H1 (cell line): ENCODE data around the gene RHBDD1. TPM values are rescaled to one million over a fixed set of nuclear protein-coding genes. Genes with fewer than 3 reads are reported as not detected.

Experiments
- CTCF ChIA-PET: fragments of 300-600 bp; sonication (Branson Sonifier 250); formaldehyde crosslinking; loops from one replicate; lab custom pipeline; 2021; ENCODE audit not compliant: partially characterized antibody; lab: Charles Lee
- POLR2A ChIA-PET: fragments of 300-600 bp; sonication (Branson Sonifier 250); formaldehyde crosslinking; loops from one replicate; lab custom pipeline; 2021; ENCODE audit warnings: inconsistent platforms; ENCODE audit not compliant: partially characterized antibody; lab: Charles Lee
- DNase-seq, 2 experiments: peaks; one replicate each; pipeline versions ENCODE4 v3.0.0 to v3.0.0-alpha.2; 2010 to 2022; ENCODE audit warnings: low spot score in 2 of 2, low read depth in 1 of 2, mixed read lengths in 1 of 2
- FAIRE-seq: peaks from 2 replicates; lab custom pipeline; 2011; peaks lifted over from hg19 to GRCh38; lab: Jason Lieb, UNC
- H2AFZ ChIP-seq: 2 replicates; pipeline ENCODE4 v1.8.1; 2012; ENCODE audit warnings: low read length, inconsistent platforms
- H2AK5ac ChIP-seq: 2 replicates; pipeline ENCODE4 v1.6.1; 2013; ENCODE audit warnings: low read depth, low read length
- H2BK120ac ChIP-seq: replicated peaks from 2 replicates; pipeline ENCODE3; 2013; ENCODE audit warnings: low read depth, low read length, inconsistent platforms
- H2BK12ac ChIP-seq: 2 replicates; pipeline ENCODE4 v1.6.1; 2013; ENCODE audit warnings: low read depth, low read length
- H2BK15ac ChIP-seq: 2 replicates; pipeline ENCODE4 v1.6.1; 2013; ENCODE audit warnings: low read length
- H2BK20ac ChIP-seq: 2 replicates; pipeline ENCODE4 v1.6.1; 2013; ENCODE audit warnings: low read length
- H2BK5ac ChIP-seq: 2 replicates; pipeline ENCODE4 v1.6.1; 2013; ENCODE audit warnings: low read depth, low read length
- H3K14ac ChIP-seq: 2 replicates; pipeline ENCODE4 v1.6.1; 2013; ENCODE audit warnings: inconsistent platforms; ENCODE audit not compliant: insufficient read length
- H3K18ac ChIP-seq: 2 replicates; pipeline ENCODE4 v1.6.1; 2013; ENCODE audit warnings: low read length; ENCODE audit errors: extremely low read depth
- H3K23ac ChIP-seq: 2 replicates; pipeline ENCODE4 v1.6.1; 2013; ENCODE audit warnings: inconsistent platforms; ENCODE audit not compliant: insufficient read length
- H3K23me2 ChIP-seq: 2 replicates; pipeline ENCODE4 v1.6.1; 2013; ENCODE audit warnings: low read depth, low read length
- H3K27ac ChIP-seq: 2 replicates; pipeline ENCODE4 v1.6.1; 2011; ENCODE audit warnings: low read depth, low read length, inconsistent platforms
- H3K27me3 ChIP-seq, 4 experiments: replicated peaks in 1 of 4; 1 replicate in 1 of 4; 2 replicates in 3 of 4; pipeline versions ENCODE4 v1.6.1 to v1.8.1; 2011 to 2013; ENCODE audit warnings: low read length in 3 of 4, mild to moderate bottlenecking in 3 of 4, inconsistent platforms in 2 of 4, mixed read lengths in 2 of 4, moderate library complexity in 1 of 4; ENCODE audit not compliant: control insufficient read depth in 3 of 4, insufficient read depth in 3 of 4; ENCODE audit errors: extremely low read depth in 1 of 4
- H3K36me3 ChIP-seq, 4 experiments: 2 replicates each; pipeline versions ENCODE4 v1.6.1 to v1.8.1; 2011 to 2013; ENCODE audit warnings: mild to moderate bottlenecking in 4 of 4, low read length in 3 of 4, moderate library complexity in 2 of 4, control low read depth in 1 of 4, inconsistent platforms in 1 of 4; ENCODE audit not compliant: insufficient read depth in 4 of 4, control insufficient read depth in 2 of 4
- H3K4ac ChIP-seq: replicated peaks from 2 replicates; pipeline ENCODE3; 2013; ENCODE audit warnings: low read length, low read depth, mixed read lengths, inconsistent platforms; ENCODE audit not compliant: insufficient read length
- H3K4me1 ChIP-seq, 4 experiments: replicated peaks in 1 of 4; 1 replicate in 1 of 4; 2 replicates in 3 of 4; pipeline versions ENCODE4 v1.6.1 to v1.8.1; 2011 to 2013; ENCODE audit warnings: low read length in 3 of 4, inconsistent platforms in 2 of 4, mixed read lengths in 1 of 4; ENCODE audit not compliant: insufficient read depth in 4 of 4, control insufficient read depth in 3 of 4
- H3K4me2 ChIP-seq, 2 experiments: 2 replicates each; pipeline versions ENCODE4 v1.6.1 to v1.8.1; 2011 to 2013; ENCODE audit warnings: low read depth in 2 of 2, low read length in 2 of 2, control low read depth in 1 of 2, inconsistent platforms in 1 of 2, mild to moderate bottlenecking in 1 of 2; ENCODE audit not compliant: insufficient read depth in 1 of 2
- H3K4me3 ChIP-seq, 4 experiments: fragments of 200-600, 300-600 bp in 1 of 4; sonication (generic), shearing (Covaris generic), sonication (Bioruptor Twin) in 1 of 4; 2 replicates each; pipeline versions ENCODE4 v1.5.1 to v1.8.1; 2011 to 2016; ENCODE audit warnings: low read length in 4 of 4, low read depth in 3 of 4, control low read depth in 2 of 4, inconsistent platforms in 2 of 4, mild to moderate bottlenecking in 2 of 4, mixed read lengths in 1 of 4, moderate library complexity in 1 of 4; ENCODE audit not compliant: insufficient read depth in 2 of 4; ENCODE audit errors: extremely low read depth in 1 of 4
- H3K56ac ChIP-seq: replicated peaks from 2 replicates; pipeline ENCODE3; 2013; ENCODE audit warnings: low read depth, mild to moderate bottlenecking, mixed read lengths, low read length, inconsistent platforms; ENCODE audit not compliant: insufficient read length
- H3K79me1 ChIP-seq: 2 replicates; pipeline ENCODE4 v1.6.1; 2013; ENCODE audit warnings: low read depth, low read length, control low read depth
- H3K79me2 ChIP-seq, 2 experiments: 2 replicates each; pipeline versions ENCODE4 v1.6.1 to v1.8.1; 2012 to 2013; ENCODE audit warnings: low read length in 2 of 2, mild to moderate bottlenecking in 2 of 2, inconsistent platforms in 1 of 2; ENCODE audit not compliant: insufficient read depth in 2 of 2, control insufficient read depth in 1 of 2
- H3K9ac ChIP-seq, 4 experiments: replicated peaks in 1 of 4; 1 replicate in 1 of 4; 2 replicates in 3 of 4; pipeline versions ENCODE4 v1.6.1 to v1.8.1; 2011 to 2013; ENCODE audit warnings: low read depth in 3 of 4, low read length in 3 of 4, control low read depth in 2 of 4, mild to moderate bottlenecking in 2 of 4, moderate library complexity in 2 of 4, inconsistent platforms in 1 of 4; ENCODE audit errors: extremely low read depth in 1 of 4
- H3K9me3 ChIP-seq, 2 experiments: 2 replicates each; pipeline versions ENCODE4 v1.6.1 to v1.8.1; 2012 to 2013; ENCODE audit warnings: mild to moderate bottlenecking in 2 of 2, moderate library complexity in 2 of 2, control low read depth in 1 of 2, inconsistent platforms in 1 of 2, low read depth in 1 of 2, low read length in 1 of 2, mixed read lengths in 1 of 2; ENCODE audit not compliant: insufficient read depth in 2 of 2
- H4K20me1 ChIP-seq, 2 experiments: replicated peaks in 1 of 2; 2 replicates each; pipeline versions ENCODE3 to v1.8.1; 2011 to 2013; ENCODE audit warnings: inconsistent platforms in 2 of 2, low read length in 2 of 2, mild to moderate bottlenecking in 1 of 2; ENCODE audit not compliant: insufficient read depth in 2 of 2, control insufficient read depth in 1 of 2
- H4K5ac ChIP-seq: 2 replicates; pipeline ENCODE4 v1.6.1; 2013; ENCODE audit warnings: low read length, low read depth, mixed read lengths, inconsistent platforms; ENCODE audit not compliant: insufficient read length
- H4K8ac ChIP-seq: 2 replicates; pipeline ENCODE4 v1.8.0; 2013; ENCODE audit warnings: mild to moderate bottlenecking, moderate library complexity, low read length, inconsistent platforms; ENCODE audit not compliant: insufficient read depth; ENCODE audit errors: extremely low read depth
- H4K91ac ChIP-seq: replicated peaks from 2 replicates; pipeline ENCODE3; 2013; ENCODE audit warnings: low read length, mixed read lengths, inconsistent platforms; ENCODE audit not compliant: insufficient read length
- ATF2 ChIP-seq: IDR thresholded peaks from 2 replicates; pipeline ENCODE4 v1.6.1; 2012; ENCODE audit warnings: low read length, inconsistent platforms
- BACH1 ChIP-seq: IDR thresholded peaks from 2 replicates; pipeline ENCODE4 v1.6.1; 2012; ENCODE audit warnings: low read length, improper control_type of control experiment
- BCL11A ChIP-seq, 2 experiments: IDR thresholded peaks; one replicate each; pipeline ENCODE4 v1.6.1; 2011; ENCODE audit warnings: low read depth in 2 of 2, low read length in 2 of 2, mild to moderate bottlenecking in 2 of 2
- MAFK ChIP-seq: IDR thresholded peaks from 2 replicates; pipeline ENCODE4 v1.6.1; 2012; ENCODE audit warnings: low read depth, mild to moderate bottlenecking, improper control_type of control experiment, low read length
- RFX5 ChIP-seq: IDR thresholded peaks from 2 replicates; pipeline ENCODE4 v1.6.1; 2011; ENCODE audit warnings: low read depth, low read length, improper control_type of control experiment, borderline replicate concordance
- SIRT6 ChIP-seq: IDR thresholded peaks from one replicate; pipeline ENCODE4 v1.7.1; 2012; ENCODE audit warnings: low read length, inconsistent platforms
- SRF ChIP-seq: IDR thresholded peaks from 2 replicates; pipeline ENCODE4 v1.6.1; 2011; ENCODE audit warnings: mild to moderate bottlenecking, low read depth, low read length, moderate library complexity
- TBP ChIP-seq: IDR thresholded peaks from 2 replicates; pipeline ENCODE4 v1.6.1; 2011; ENCODE audit warnings: low read depth, low read length, improper control_type of control experiment
- WGBS, 2 experiments: shearing (Covaris generic) in 1 of 2; methylation state at CpG; one replicate each; pipeline versions ENCODE4 v1.1.6 to v1.1.7; 2013 to 2015; ENCODE audit warnings: low lambda C conversion rate in 2 of 2, mixed read lengths in 2 of 2, inconsistent platforms in 1 of 2, low coverage in 1 of 2, missing lambda C conversion rate in 1 of 2; ENCODE audit not compliant: insufficient replicate concordance in 2 of 2, insufficient coverage in 1 of 2, insufficient read length in 1 of 2; ENCODE audit errors: extremely low coverage in 1 of 2, missing lambda C conversion rate in 1 of 2; 5-methylcytosine and 5-hydroxymethylcytosine counted together
- polyA plus RNA-seq, 7 experiments: library from polyadenylated mRNA; depleted of rRNA in 3 of 7; stranded (reverse) in 5 of 7; unstranded in 2 of 7; fragments of >200 nt in 5 of 7; fragments of 200-250 nt in 2 of 7; gene quantifications; 1 replicate in 5 of 7; 2 replicates in 1 of 7; 4 replicates in 1 of 7; pipeline versions ENCODE4 v1.2.1 to v1.2.3, GENCODE V29; 2011 to 2013; ENCODE audit warnings: missing spikeins in 2 of 7, mixed read lengths in 2 of 7
- total RNA-seq: library from RNA; stranded (reverse); fragmentation: NEBNext Ultra II Directional; extraction: Animal tissue kit (Norgen Biotek cat#: 25700); gene quantifications from 2 replicates; pipeline ENCODE4 v1.2.1, GENCODE V29; 2021

RHBDD1 gene
- total and polyA plus RNA-seq, 2 of the 8 experiments (the other 6 are each of a cell fraction or from before 2014, with no cell fraction given): 10.5 to 23.1 TPM

DNA sequence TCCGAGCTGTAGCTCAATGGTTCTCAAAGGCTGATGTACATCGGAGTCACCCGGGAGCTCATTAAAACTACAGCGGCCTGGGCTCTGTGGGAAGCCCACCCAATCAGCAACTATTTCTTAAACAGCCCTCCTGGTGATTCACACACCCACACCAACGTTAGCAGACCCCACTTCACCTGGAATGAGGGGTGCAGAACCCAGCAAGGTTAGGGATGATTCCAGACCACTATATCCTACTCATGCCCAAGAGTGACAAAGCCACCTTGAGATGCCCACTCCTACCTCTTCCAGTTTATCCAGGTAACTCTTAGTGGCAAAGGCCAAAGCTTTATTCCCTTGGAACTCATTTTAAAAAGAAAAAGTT is 149.7 kb downstream of the RHBDD1 start:
- Histone ChIP-seq H2AK5ac (no peak overlapping the region), H2BK12ac (no peak overlapping the region), H3K14ac (no peak overlapping the region), H4K5ac (no peak overlapping the region), H2BK20ac (no peak overlapping the region), H3K18ac (no peak overlapping the region), H3K23me2 (no peaks in the 10 kb centered on the region), H2BK120ac (no peak overlapping the region), H4K20me1 (peaks cover 0 to 2% of the 10 kb centered on the region in 2 experiments), H3K4me2 (no peak overlapping the region), H3K56ac (no peak overlapping the region), H2AFZ (no peak overlapping the region), H3K9ac (no peak overlapping the region), H4K8ac (no peak overlapping the region), H3K27ac (no peak overlapping the region), H3K36me3 (no peaks in the 10 kb centered on the region; a peak in 1 of 8 replicates), H3K4me1 (peaks cover 0 to 9% (median 0%) of the 10 kb centered on the region in 4 experiments; a peak in 1 of 7 replicates), H3K4me3 (no peak overlapping the region), H3K4ac (no peak overlapping the region), H3K9me3 (no peaks in the 10 kb centered on the region), H2BK5ac (no peak overlapping the region), H3K79me1 (no peaks in the 10 kb centered on the region), H2BK15ac (no peak overlapping the region), H3K23ac (no peak overlapping the region), H3K27me3 (no peaks in the 10 kb centered on the region), H3K79me2 (no peaks in the 10 kb centered on the region; a peak in 1 of 4 replicates), H4K91ac (no peak overlapping the region)
- WGBS, 2 experiments: 85% methylated on average over 5 of the region's 5 CpGs; no CpG with 5 or more reads in 1 of the 2 experiments
- ChIA-PET POLR2A (interaction anchor here (0.6 kb wide), 1 partner anchor 756 kb away, joined by 3 read pairs; no protein-coding TSS in a partner anchor), CTCF (interaction anchor here (0.6 to 5.5 kb wide), 20 partner anchors 9 to 1337 kb away, joined by 3 to 33 read pairs (median 3); partner anchors contain the start of gene RHBDD1)
- FAIRE-seq: no peak
- DNase-seq: no peak
- TF ChIP-seq SRF (no peak), MAFK (no peak), RFX5 (no peak), ATF2 (no peak), BCL11A (IDR thresholded peaks at IDR 0.05; ENCODE audit: low read depth in 2 of 2, low read length in 2 of 2) (no peak), BACH1 (no peak), TBP (no peak), SIRT6 (no peak)
